ENCODE data around the gene ITCH. TPM values are rescaled to one million over a fixed set of nuclear protein-coding genes. Genes with fewer than 3 reads are reported as not detected.

Gene ITCH
- polyA plus RNA-seq, 3 donors, result 13.3 to 26.6 (median 19.9) TPM

DNA sequence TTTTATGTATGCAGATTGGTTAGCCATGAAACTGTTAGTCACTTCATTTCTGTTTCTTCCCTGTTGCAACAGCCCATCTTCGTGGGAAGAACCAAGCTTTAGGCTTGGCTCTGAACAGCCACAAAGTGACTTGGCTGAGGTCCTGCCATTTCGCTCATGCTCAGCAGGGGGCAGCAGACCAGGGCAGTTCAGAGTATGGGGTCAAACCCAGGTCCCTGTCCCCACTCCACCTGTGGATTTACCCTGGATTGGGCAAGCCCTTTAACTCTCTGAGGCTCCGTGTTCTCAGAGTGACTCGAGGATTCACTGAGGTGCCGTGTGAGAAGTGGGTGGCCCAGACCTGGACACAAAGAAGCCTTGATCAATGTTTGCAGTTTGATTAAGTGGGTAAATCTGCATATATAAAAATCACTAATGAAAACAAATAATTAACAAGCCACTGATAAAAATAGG is 175.6 kb downstream of the ITCH start:
- Histone ChIP-seq H4K20me1 (ENCODE audit: insufficient read depth, low read length) (peaks cover 22% of the 10 kb centered on the region), H3K27me3 (ENCODE audit: control insufficient read depth in 2 of 2, insufficient read depth in 2 of 2, low read length in 2 of 2) (no peaks in the 10 kb centered on the region), H3K4me3 (replicated peaks in 1 of 3; ENCODE audit: low read depth in 2 of 3, low read length in 3 of 3) (no peak overlapping the region), H3K4me2 (replicated peaks; ENCODE audit: extremely low read depth, low read length, poor library complexity, severe bottlenecking) (no peak overlapping the region), H3K9ac (ENCODE audit: insufficient read depth, low read length, poor library complexity, severe bottlenecking) (no peak overlapping the region), H3K4me1 (ENCODE audit: control insufficient read depth in 1 of 2, insufficient read depth in 2 of 2, low read length in 2 of 2) (no peaks in the 10 kb centered on the region), H2AFZ (ENCODE audit: insufficient read depth, low read depth, low read length, poor library complexity, severe bottlenecking) (no peak overlapping the region), H3K9me3 (replicated peaks in 1 of 2; ENCODE audit: control insufficient read depth in 1 of 2, insufficient read depth in 1 of 2, low read length in 2 of 2) (no peaks in the 10 kb centered on the region), H3K79me2 (ENCODE audit: insufficient read depth, low read length) (no peaks in the 10 kb centered on the region), H3K27ac (ENCODE audit: low read depth in 1 of 2, low read length in 2 of 2) (no peak overlapping the region), H3K36me3 (replicated peaks in 1 of 2; ENCODE audit: control insufficient read depth in 1 of 2, insufficient read depth in 2 of 2, low read length in 2 of 2) (peaks cover 58 to 84% of the 10 kb centered on the region in 2 donors)
- peak overlapping the region in 5 of 7 donors; percentile 21 to 67 (median 33) for H3K27ac Mint-ChIP-seq
- peaks cover 67 to 79% of the 10 kb centered on the region in 2 donors for H3K36me3 Mint-ChIP-seq
- no peak overlapping the region for H3K4me3 Mint-ChIP-seq
- TF ChIP-seq, protein P1, sequence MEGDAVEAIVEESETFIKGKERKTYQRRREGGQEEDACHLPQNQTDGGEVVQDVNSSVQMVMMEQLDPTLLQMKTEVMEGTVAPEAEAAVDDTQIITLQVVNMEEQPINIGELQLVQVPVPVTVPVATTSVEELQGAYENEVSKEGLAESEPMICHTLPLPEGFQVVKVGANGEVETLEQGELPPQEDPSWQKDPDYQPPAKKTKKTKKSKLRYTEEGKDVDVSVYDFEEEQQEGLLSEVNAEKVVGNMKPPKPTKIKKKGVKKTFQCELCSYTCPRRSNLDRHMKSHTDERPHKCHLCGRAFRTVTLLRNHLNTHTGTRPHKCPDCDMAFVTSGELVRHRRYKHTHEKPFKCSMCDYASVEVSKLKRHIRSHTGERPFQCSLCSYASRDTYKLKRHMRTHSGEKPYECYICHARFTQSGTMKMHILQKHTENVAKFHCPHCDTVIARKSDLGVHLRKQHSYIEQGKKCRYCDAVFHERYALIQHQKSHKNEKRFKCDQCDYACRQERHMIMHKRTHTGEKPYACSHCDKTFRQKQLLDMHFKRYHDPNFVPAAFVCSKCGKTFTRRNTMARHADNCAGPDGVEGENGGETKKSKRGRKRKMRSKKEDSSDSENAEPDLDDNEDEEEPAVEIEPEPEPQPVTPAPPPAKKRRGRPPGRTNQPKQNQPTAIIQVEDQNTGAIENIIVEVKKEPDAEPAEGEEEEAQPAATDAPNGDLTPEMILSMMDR (IDR thresholded peaks at IDR 0.05), result peak; percentile 84
- no peaks in the 10 kb centered on the region for H3K27me3 Mint-ChIP-seq (ENCODE audit: low read depth in 3 of 3)
- intact Hi-C loops (cut with micrococcal nuclease), result loop anchor here in 1 of 2 donors (5.0 kb wide), 2 partner anchors 169 to 229 kb away; no protein-coding TSS in a partner anchor
- 0% methylated on average over 2 of the region's 5 CpGs for WGBS (ENCODE audit: insufficient coverage)
- H3K4me1 Mint-ChIP-seq, result no peaks in the 10 kb centered on the region
- no peaks in the 10 kb centered on the region for H3K9me3 Mint-ChIP-seq
- DNase-seq, result peak in 2 of 3 donors; percentile 37 to 56

DNA sequence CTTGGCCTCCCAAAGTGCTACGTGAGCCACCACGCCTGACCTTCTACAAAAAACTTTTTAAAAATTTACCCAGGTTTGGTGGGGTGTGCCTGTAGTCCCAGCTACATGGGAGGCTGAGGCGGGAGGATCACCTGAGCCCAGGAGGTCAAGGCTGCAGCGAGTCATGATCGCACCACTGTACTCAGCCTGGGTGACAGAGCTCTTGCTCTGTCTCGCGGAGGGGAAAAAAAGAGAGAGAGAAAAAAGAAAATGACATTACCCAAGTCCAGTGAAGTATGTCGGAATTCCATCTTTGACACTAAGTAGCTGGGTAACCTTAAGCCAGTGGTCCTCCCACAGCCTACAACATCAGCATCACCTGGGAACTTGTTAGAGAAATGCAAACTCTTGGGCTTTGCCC is 176.7 kb downstream of the ITCH start:
- peaks cover 0 to under 1% (median 0%) of the 10 kb centered on the region in 7 donors for H3K9me3 Mint-ChIP-seq
- H3K4me3 Mint-ChIP-seq, result no peak overlapping the region
- Histone ChIP-seq H2AFZ (ENCODE audit: insufficient read depth, low read depth, low read length, poor library complexity, severe bottlenecking) (no peak overlapping the region), H3K27ac (ENCODE audit: low read depth in 1 of 2, low read length in 2 of 2) (no peak overlapping the region), H3K4me1 (ENCODE audit: control insufficient read depth in 1 of 2, insufficient read depth in 2 of 2, low read length in 2 of 2) (peaks cover 4 to 7% of the 10 kb centered on the region in 2 donors), H3K36me3 (replicated peaks in 1 of 2; ENCODE audit: control insufficient read depth in 1 of 2, insufficient read depth in 2 of 2, low read length in 2 of 2) (peaks cover 50 to 75% of the 10 kb centered on the region in 2 donors), H3K27me3 (ENCODE audit: control insufficient read depth in 2 of 2, insufficient read depth in 2 of 2, low read length in 2 of 2) (peaks cover 0 to under 1% of the 10 kb centered on the region in 2 donors), H3K79me2 (ENCODE audit: insufficient read depth, low read length) (no peaks in the 10 kb centered on the region), H3K9ac (ENCODE audit: insufficient read depth, low read length, poor library complexity, severe bottlenecking) (no peak overlapping the region), H3K9me3 (replicated peaks in 1 of 2; ENCODE audit: control insufficient read depth in 1 of 2, insufficient read depth in 1 of 2, low read length in 2 of 2) (no peaks in the 10 kb centered on the region), H3K4me3 (replicated peaks in 1 of 3; ENCODE audit: low read depth in 2 of 3, low read length in 3 of 3) (no peak overlapping the region), H4K20me1 (ENCODE audit: insufficient read depth, low read length) (peaks cover 16% of the 10 kb centered on the region), H3K4me2 (replicated peaks; ENCODE audit: extremely low read depth, low read length, poor library complexity, severe bottlenecking) (no peak overlapping the region)
- peaks cover 5 to 7% (median 6%) of the 10 kb centered on the region in 3 donors for H3K27me3 Mint-ChIP-seq (ENCODE audit: low read depth in 3 of 3)
- peak overlapping the region in 1 of 7 donors; percentile 30 for H3K27ac Mint-ChIP-seq
- intact Hi-C loops (cut with micrococcal nuclease), result loop anchor here (5.0 kb wide), 3 partner anchors 168 to 228 kb away; no protein-coding TSS in a partner anchor
- TF ChIP-seq, protein P1 (IDR thresholded peaks at IDR 0.05), result no peak
- WGBS (ENCODE audit: insufficient coverage), result 100% methylated on average over 2 of the region's 8 CpGs
- DNase-seq, result no peak
- peaks cover 58 to 70% of the 10 kb centered on the region in 2 donors for H3K36me3 Mint-ChIP-seq
- H3K4me1 Mint-ChIP-seq, result peaks cover 7% of the 10 kb centered on the region
